ENCODE data around the gene SPDEF. TPM values are rescaled to one million over a fixed set of nuclear protein-coding genes. Genes with fewer than 3 reads are reported as not detected.

SPDEF gene
- total and polyA plus RNA-seq, 8 donors, result 0.24 to 1.2 (median 0.49) TPM

DNA sequence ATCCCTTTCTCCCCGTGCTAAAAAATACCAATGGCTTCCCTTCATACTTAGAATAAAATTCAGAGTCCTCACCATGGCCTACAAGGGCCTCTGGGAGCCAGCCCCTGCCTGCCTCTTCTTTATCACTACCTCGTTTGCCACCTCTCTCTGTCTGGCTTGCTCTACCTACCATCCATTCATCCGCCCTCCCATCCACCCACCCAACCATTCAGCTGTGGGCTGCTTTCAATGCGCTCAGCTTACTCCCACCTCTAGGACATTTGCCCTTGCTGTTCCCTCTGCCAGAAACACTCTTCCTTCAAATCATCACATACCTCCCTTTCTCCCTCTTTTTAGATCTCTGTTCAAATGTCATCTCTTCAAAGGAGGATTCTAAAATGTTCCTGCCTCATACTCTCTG lies 45.8 kb downstream of the SPDEF start:
- intact Hi-C loops (cut with DNase I), result no loop called here
- Histone ChIP-seq H3K36me3 (no peaks in the 10 kb centered on the region), H3K4me3 (no peak overlapping the region), H3K4me1 (no peaks in the 10 kb centered on the region), H3K27me3 (no peaks in the 10 kb centered on the region), H3K27ac (no peak overlapping the region), H3K9me3 (no peaks in the 10 kb centered on the region)
- no peak for ATAC-seq
- 92 to 99% methylated on average over 4 of the region's 4 CpGs for WGBS, 2 donors
- TF ChIP-seq, protein P1, sequence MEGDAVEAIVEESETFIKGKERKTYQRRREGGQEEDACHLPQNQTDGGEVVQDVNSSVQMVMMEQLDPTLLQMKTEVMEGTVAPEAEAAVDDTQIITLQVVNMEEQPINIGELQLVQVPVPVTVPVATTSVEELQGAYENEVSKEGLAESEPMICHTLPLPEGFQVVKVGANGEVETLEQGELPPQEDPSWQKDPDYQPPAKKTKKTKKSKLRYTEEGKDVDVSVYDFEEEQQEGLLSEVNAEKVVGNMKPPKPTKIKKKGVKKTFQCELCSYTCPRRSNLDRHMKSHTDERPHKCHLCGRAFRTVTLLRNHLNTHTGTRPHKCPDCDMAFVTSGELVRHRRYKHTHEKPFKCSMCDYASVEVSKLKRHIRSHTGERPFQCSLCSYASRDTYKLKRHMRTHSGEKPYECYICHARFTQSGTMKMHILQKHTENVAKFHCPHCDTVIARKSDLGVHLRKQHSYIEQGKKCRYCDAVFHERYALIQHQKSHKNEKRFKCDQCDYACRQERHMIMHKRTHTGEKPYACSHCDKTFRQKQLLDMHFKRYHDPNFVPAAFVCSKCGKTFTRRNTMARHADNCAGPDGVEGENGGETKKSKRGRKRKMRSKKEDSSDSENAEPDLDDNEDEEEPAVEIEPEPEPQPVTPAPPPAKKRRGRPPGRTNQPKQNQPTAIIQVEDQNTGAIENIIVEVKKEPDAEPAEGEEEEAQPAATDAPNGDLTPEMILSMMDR (IDR thresholded peaks at IDR 0.05), result no peak
- no peak for FAIRE-seq
- DNase-seq, result peak in 1 of 6 donors; percentile 3

DNA sequence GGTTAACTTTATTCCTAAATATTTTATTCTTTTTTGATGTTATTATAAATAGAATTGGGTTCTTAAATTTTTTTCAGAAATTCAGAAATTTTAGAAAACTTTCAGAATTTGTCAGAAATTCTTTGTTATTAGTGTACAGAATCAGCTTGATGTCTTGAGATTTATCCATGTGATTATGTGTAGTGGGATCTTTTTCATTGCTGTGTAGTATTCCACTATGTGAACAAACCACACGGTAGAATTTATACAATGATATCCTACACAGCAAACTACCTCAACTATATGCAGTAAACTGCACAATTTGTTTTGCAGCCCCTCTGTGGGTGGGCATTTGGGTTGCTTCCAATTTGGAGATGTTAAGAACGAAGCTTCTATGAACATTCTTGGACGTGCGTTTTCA lies 46.3 kb downstream of the SPDEF start:
- intact Hi-C loops (cut with DNase I), result no loop called here
- Histone ChIP-seq H3K9me3 (no peaks in the 10 kb centered on the region), H3K36me3 (no peaks in the 10 kb centered on the region), H3K27ac (no peak overlapping the region), H3K27me3 (no peaks in the 10 kb centered on the region), H3K4me3 (no peak overlapping the region), H3K4me1 (no peaks in the 10 kb centered on the region)
- ATAC-seq (no peak), FAIRE-seq (no peak), DNase-seq (no peak)
- TF ChIP-seq, protein P1 (IDR thresholded peaks at IDR 0.05), result no peak
- WGBS, 2 donors, result 97 to 99% methylated on average over 4 of the region's 4 CpGs

DNA sequence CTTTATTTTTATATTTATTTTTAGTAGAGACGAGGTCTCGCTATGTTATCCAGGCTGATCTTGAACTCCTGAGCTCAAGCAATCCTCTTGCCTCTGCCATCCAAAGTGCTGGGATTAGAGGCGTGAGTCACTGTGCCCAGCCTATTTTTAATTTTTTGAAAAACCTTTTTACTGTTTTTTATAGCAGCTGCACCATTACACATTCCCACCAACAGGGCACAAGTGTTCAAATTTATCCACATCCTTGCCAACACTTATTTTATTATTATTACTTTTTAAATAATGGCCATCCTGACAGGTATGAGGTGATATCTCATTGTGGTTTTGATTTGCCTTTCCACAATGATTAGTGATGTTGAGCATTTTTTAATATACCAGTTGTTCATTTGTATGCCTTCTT lies 47.7 kb downstream of the SPDEF start:
- no peak overlapping the region for H3K27ac ChIP-seq
- H3K9me3 ChIP-seq, result no peaks in the 10 kb centered on the region
- intact Hi-C loops (cut with DNase I), result no loop called here
- H3K36me3 ChIP-seq, result no peaks in the 10 kb centered on the region
- DNase-seq (no peak), ATAC-seq (no peak), FAIRE-seq (no peak)
- 97 to 98% methylated on average over 3 of the region's 3 CpGs for WGBS, 2 donors
- H3K27me3 ChIP-seq, result no peaks in the 10 kb centered on the region
- TF ChIP-seq, protein P1 (IDR thresholded peaks at IDR 0.05), result no peak
- H3K4me1 ChIP-seq, result no peaks in the 10 kb centered on the region
- H3K4me3 ChIP-seq, result no peak overlapping the region

DNA sequence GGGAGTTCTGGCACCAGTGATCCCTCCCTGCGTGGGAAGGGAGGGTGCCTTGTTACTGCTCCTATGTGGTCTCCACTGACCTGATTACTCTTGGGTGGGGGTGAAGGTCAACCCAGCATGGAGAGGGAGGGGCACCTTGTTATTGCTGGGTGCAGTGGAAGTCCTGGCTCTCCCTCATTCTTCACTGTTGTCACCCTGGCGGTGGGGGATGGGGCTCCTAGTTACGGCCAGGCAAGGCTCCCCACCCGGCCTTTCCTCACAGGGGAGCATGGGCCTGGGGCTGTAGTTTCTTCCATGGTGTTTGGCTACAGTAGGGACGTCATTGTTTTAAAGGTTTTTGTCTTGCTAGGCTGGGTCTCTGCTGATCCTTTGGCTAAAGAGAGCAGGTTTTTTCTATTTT lies 49.4 kb downstream of the SPDEF start:
- TF ChIP-seq, protein P1 (IDR thresholded peaks at IDR 0.05), result no peak
- H3K27ac ChIP-seq, result no peak overlapping the region
- no peaks in the 10 kb centered on the region for H3K36me3 ChIP-seq
- no peaks in the 10 kb centered on the region for H3K9me3 ChIP-seq
- FAIRE-seq (no peak), DNase-seq (peak in 1 of 6 donors; percentile 11), ATAC-seq (no peak)
- WGBS, 2 donors, result 76 to 81% methylated on average over 5 of the region's 5 CpGs
- intact Hi-C loops (cut with DNase I), result no loop called here
- no peak overlapping the region for H3K4me3 ChIP-seq
- H3K4me1 ChIP-seq, result no peaks in the 10 kb centered on the region
- no peaks in the 10 kb centered on the region for H3K27me3 ChIP-seq

DNA sequence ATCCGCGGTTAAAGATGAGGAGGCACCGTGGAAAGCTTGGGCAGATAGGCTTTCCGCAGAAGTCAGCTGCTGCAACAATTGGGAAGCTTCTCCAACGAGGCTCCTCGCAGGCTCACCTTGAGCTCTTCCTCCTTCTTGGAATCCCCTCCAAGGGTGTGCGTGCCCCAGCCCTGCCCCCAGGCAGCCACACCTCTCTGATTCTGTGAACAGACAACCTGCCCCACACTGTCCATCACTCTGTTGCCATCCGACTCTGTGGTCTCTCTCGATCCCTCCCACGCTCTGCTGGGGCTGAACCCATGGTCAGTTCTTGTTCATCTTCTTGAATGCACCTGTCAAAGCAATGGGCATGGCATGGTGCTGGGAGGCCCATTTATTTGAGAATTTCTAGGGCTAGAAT lies 58.7 kb downstream of the SPDEF start:
- Histone ChIP-seq H3K36me3 (no peaks in the 10 kb centered on the region), H3K9me3 (no peaks in the 10 kb centered on the region), H3K27me3 (no peaks in the 10 kb centered on the region), H3K27ac (no peak overlapping the region), H3K4me3 (no peak overlapping the region), H3K4me1 (no peaks in the 10 kb centered on the region)
- no peak for FAIRE-seq
- 85 to 86% methylated on average over 10 of the region's 10 CpGs for WGBS, 2 donors
- TF ChIP-seq, protein P1 (IDR thresholded peaks at IDR 0.05), result no peak
- DNase-seq, result peak in 1 of 6 donors; percentile 38
- no peak for ATAC-seq
- intact Hi-C loops (cut with DNase I), result no loop called here
